Panc1 (cell line): ENCODE data around the gene PDE3B. TPM values are rescaled to one million over a fixed set of nuclear protein-coding genes. Genes with fewer than 3 reads are reported as not detected.

Experiments
- ATAC-seq: fragments of 200-7000 bp; cut with Tn5 transposase; 2 replicates; pipeline ENCODE4 v1.9.1; 2020; ENCODE audit warnings: mild to moderate bottlenecking, moderate library complexity
- BruUV-seq: library from RNA; stranded (reverse); fragments of 400-500 nt; replicated peaks from 2 replicates; lab custom pipeline; 2021; lab: Mats Ljungman, UMichigan
- CTCF ChIA-PET: fragments of 300-600 bp; sonication (Branson Sonifier 250); formaldehyde crosslinking; loops from one replicate; lab custom pipeline; 2022; ENCODE audit warnings: antibody characterized with exemption; lab: Charles Lee
- POLR2A ChIA-PET: fragments of 300-600 bp; sonication (Branson Sonifier 250); formaldehyde crosslinking; loops from one replicate; lab custom pipeline; 2022; ENCODE audit warnings: antibody characterized with exemption; lab: Charles Lee
- DNase-seq: peaks from one replicate; pipeline ENCODE4 v3.0.0-alpha.2; 2010; ENCODE audit warnings: low read depth, low spot score
- H3K27ac ChIP-seq: 2 replicates; pipeline ENCODE4 v1.5.1; 2011; ENCODE audit warnings: mild to moderate bottlenecking, low read length, inconsistent platforms
- H3K27me3 ChIP-seq: fragments of 200-500 bp; sonication (Bioruptor generic); 2 replicates; pipeline ENCODE4 v1.6.0; 2014; ENCODE audit warnings: low read length, inconsistent platforms; ENCODE audit not compliant: control insufficient read depth, insufficient read depth
- H3K36me3 ChIP-seq: fragments of 200-500 bp; sonication (Bioruptor generic); 2 replicates; pipeline ENCODE4 v1.5.1; 2014; ENCODE audit warnings: inconsistent platforms, mild to moderate bottlenecking, low read length, moderate library complexity; ENCODE audit not compliant: control insufficient read depth, insufficient read depth
- H3K4me1 ChIP-seq: 2 replicates; pipeline ENCODE4 v1.5.1; 2011; ENCODE audit warnings: inconsistent platforms, mild to moderate bottlenecking, low read length, moderate library complexity; ENCODE audit not compliant: control insufficient read depth, insufficient read depth
- H3K4me3 ChIP-seq, 2 experiments: 2 replicates each; pipeline ENCODE4 v1.5.1; 2011 to 2012; ENCODE audit warnings: low read depth in 2 of 2, low read length in 2 of 2, mild to moderate bottlenecking in 2 of 2, inconsistent platforms in 1 of 2, moderate library complexity in 1 of 2
- H3K9me3 ChIP-seq: fragments of 200-500 bp; sonication (Bioruptor generic); 2 replicates; pipeline ENCODE4 v1.5.1; 2014; ENCODE audit warnings: low read depth, mild to moderate bottlenecking, inconsistent platforms, low read length, moderate library complexity; ENCODE audit not compliant: control insufficient read depth, insufficient read depth
- POLR2AphosphoS5 ChIP-seq: IDR thresholded peaks from 2 replicates; pipeline ENCODE4 v1.6.1; 2012; ENCODE audit warnings: mild to moderate bottlenecking, low read depth, low read length, moderate library complexity
- SIN3A ChIP-seq: IDR thresholded peaks from 2 replicates; pipeline ENCODE4 v1.6.1; 2012; ENCODE audit warnings: low read depth, mild to moderate bottlenecking, low read length, moderate library complexity, borderline replicate concordance; ENCODE audit not compliant: insufficient read depth
- TCF7L2 ChIP-seq: IDR thresholded peaks from 2 replicates; pipeline ENCODE4 v1.6.1; 2011; ENCODE audit warnings: mild to moderate bottlenecking, low read depth, low read length, inconsistent platforms
- in situ Hi-C: cut with HindIII; loops from 2 replicates; pipeline ENCODE4 v1.10.0; 2016; ENCODE audit warnings: low sequenced_read_pairs, low pct_unique_long_range_greater_than_20kb
- intact Hi-C: fragments of 100-400 bp; cut with micrococcal nuclease; formaldehyde crosslinking; loops from one replicate; pipeline ENCODE4 v1.10.0; 2022; ENCODE audit not compliant: unreplicated experiment
- total RNA-seq: library from RNA; stranded (reverse); gene quantifications from one replicate; pipeline ENCODE4 v1.2.1, GENCODE V29; 2021; ENCODE audit not compliant: unreplicated experiment
- TF ChIP-seq, protein P1 (sequence below), 2 experiments: IDR thresholded peaks; 2 replicates each; pipeline ENCODE4 v1.6.1; 2011 to 2012; ENCODE audit warnings: low read depth in 2 of 2, control low read depth in 1 of 2, low read length in 1 of 2, mild to moderate bottlenecking in 1 of 2, moderate library complexity in 1 of 2; ENCODE audit not compliant: insufficient read depth in 1 of 2
- TF ChIP-seq, protein P2 (sequence below): fragments of 450-650 bp; IDR thresholded peaks from 2 replicates; pipeline ENCODE4 v1.5.1; 2017; ENCODE audit warnings: mild to moderate bottlenecking

Gene PDE3B
- total RNA-seq, 1 experiment from 2014 or later = 33.0 TPM

DNA sequence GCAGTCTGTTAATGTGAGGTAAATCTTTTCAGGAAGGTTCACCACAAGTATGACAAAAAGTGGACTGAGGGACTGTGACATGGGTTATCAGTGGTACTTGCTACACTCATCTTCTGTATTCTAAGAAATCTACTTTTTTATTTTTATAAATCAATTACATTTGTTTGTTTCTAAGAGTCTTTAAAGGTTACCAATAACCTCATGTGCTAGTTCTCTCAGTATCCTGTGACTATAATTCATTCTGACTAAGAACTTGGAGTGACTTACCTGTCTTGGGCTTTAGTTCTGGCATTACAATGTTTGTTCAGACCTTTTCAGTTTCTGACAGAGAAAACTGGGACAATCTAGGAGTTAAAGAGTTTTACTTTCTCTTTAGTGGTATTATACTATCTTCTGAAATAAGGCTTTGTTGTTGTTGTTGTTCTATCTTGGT is 108.4 kb downstream of the PDE3B start:
- H3K27ac ChIP-seq = no peak overlapping the region
- CTCF ChIA-PET = no interaction called here
- intact Hi-C loops = loop anchor here (10.0 kb wide), 1 partner anchor 107 kb away; the partner anchor contains the start of gene PDE3B
- no peak for TF ChIP-seq SIN3A
- TF ChIP-seq, protein P1, sequence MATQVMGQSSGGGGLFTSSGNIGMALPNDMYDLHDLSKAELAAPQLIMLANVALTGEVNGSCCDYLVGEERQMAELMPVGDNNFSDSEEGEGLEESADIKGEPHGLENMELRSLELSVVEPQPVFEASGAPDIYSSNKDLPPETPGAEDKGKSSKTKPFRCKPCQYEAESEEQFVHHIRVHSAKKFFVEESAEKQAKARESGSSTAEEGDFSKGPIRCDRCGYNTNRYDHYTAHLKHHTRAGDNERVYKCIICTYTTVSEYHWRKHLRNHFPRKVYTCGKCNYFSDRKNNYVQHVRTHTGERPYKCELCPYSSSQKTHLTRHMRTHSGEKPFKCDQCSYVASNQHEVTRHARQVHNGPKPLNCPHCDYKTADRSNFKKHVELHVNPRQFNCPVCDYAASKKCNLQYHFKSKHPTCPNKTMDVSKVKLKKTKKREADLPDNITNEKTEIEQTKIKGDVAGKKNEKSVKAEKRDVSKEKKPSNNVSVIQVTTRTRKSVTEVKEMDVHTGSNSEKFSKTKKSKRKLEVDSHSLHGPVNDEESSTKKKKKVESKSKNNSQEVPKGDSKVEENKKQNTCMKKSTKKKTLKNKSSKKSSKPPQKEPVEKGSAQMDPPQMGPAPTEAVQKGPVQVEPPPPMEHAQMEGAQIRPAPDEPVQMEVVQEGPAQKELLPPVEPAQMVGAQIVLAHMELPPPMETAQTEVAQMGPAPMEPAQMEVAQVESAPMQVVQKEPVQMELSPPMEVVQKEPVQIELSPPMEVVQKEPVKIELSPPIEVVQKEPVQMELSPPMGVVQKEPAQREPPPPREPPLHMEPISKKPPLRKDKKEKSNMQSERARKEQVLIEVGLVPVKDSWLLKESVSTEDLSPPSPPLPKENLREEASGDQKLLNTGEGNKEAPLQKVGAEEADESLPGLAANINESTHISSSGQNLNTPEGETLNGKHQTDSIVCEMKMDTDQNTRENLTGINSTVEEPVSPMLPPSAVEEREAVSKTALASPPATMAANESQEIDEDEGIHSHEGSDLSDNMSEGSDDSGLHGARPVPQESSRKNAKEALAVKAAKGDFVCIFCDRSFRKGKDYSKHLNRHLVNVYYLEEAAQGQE (IDR thresholded peaks at IDR 0.05; ENCODE audit: insufficient read depth in 1 of 2, low read depth in 2 of 2, low read length in 1 of 2) = no peak
- TF ChIP-seq TCF7L2 = no peak
- TF ChIP-seq, protein P2, sequence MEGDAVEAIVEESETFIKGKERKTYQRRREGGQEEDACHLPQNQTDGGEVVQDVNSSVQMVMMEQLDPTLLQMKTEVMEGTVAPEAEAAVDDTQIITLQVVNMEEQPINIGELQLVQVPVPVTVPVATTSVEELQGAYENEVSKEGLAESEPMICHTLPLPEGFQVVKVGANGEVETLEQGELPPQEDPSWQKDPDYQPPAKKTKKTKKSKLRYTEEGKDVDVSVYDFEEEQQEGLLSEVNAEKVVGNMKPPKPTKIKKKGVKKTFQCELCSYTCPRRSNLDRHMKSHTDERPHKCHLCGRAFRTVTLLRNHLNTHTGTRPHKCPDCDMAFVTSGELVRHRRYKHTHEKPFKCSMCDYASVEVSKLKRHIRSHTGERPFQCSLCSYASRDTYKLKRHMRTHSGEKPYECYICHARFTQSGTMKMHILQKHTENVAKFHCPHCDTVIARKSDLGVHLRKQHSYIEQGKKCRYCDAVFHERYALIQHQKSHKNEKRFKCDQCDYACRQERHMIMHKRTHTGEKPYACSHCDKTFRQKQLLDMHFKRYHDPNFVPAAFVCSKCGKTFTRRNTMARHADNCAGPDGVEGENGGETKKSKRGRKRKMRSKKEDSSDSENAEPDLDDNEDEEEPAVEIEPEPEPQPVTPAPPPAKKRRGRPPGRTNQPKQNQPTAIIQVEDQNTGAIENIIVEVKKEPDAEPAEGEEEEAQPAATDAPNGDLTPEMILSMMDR = no peak
- no peak for TF ChIP-seq POLR2AphosphoS5
- no peak overlapping the region for H3K4me3 ChIP-seq
- ATAC-seq = no peak
- H3K27me3 ChIP-seq = no peaks in the 10 kb centered on the region
- no TSS peak for BruUV-seq
- H3K36me3 ChIP-seq = no peaks in the 10 kb centered on the region
- in situ Hi-C loops = no loop called here
- no peaks in the 10 kb centered on the region for H3K9me3 ChIP-seq
- no peak for DNase-seq
- POLR2A ChIA-PET = no interaction called here
- peaks cover 6% of the 10 kb centered on the region for H3K4me1 ChIP-seq

GRCh38 chr11:14755140-14755539 is 111.5 kb downstream of the PDE3B start:
- BruUV-seq = no TSS peak

More at GRCh38 chr11:14755140-14755539, 111.5 kb downstream of the PDE3B start:
- H3K4me3 ChIP-seq = no peak overlapping the region
- no peak for TF ChIP-seq POLR2AphosphoS5
- TF ChIP-seq, protein P1 (IDR thresholded peaks at IDR 0.05; ENCODE audit: insufficient read depth in 1 of 2, low read depth in 2 of 2, low read length in 1 of 2) = no peak
- no peak for TF ChIP-seq SIN3A
- TF ChIP-seq TCF7L2 = no peak
- TF ChIP-seq, protein P2 = no peak
- intact Hi-C loops (loop anchor here (10.0 kb wide), 1 partner anchor 110 kb away; the partner anchor contains the start of gene PDE3B), in situ Hi-C loops (no loop called here)
- no peak for DNase-seq
- no peak overlapping the region for H3K27ac ChIP-seq
- H3K4me1 ChIP-seq = peaks cover 6% of the 10 kb centered on the region
- H3K9me3 ChIP-seq = no peaks in the 10 kb centered on the region
- no peak for ATAC-seq
- H3K27me3 ChIP-seq = no peaks in the 10 kb centered on the region
- ChIA-PET POLR2A (no interaction called here), CTCF (no interaction called here)
- no peaks in the 10 kb centered on the region for H3K36me3 ChIP-seq
